Hepatic stellate cell (primary cell): Measurements from ENCODE around the gene ALOX5.
A peak's percentile ranks its signal among the peaks of the same experiment; 100 is the strongest.
"Not testable (repeated sequence)": the region's sequence is repeated elsewhere in the genome, so short reads cannot be mapped to it uniquely, and the experiment has no call there.

Experiments used
- DNase-seq: peaks from one replicate; pipeline ENCODE4 v3.0.0; 2011; ENCODE audit warnings: low spot score

ALOX5 gene

GRCh38 chr10:45470098-45471012 lies 96.3 kb downstream of the ALOX5 start:
- DNase-seq = peak; percentile 70

GRCh38 chr10:45471059-45471458 lies 97.0 kb downstream of the ALOX5 start:
- DNase-seq = no peak

- DNase-seq = no peak
Measured at GRCh38 chr10:45471531-45472310, 97.7 kb downstream of the ALOX5 start.

GRCh38 chr10:45473126-45473525 lies 99.1 kb downstream of the ALOX5 start:
- no peak for DNase-seq

- no peak for DNase-seq
Measured at GRCh38 chr10:45476559-45476958, 102.5 kb downstream of the ALOX5 start.

- DNase-seq = no peak
Measured at GRCh38 chr10:45480294-45480693, 106.3 kb downstream of the ALOX5 start.

- not testable (repeated sequence) for DNase-seq
Measured at GRCh38 chr10:45481100-45481499, 107.1 kb downstream of the ALOX5 start.

- no peak for DNase-seq
Measured at GRCh38 chr10:45483002-45483401, 109.0 kb downstream of the ALOX5 start.

GRCh38 chr10:45487735-45488134 lies 113.7 kb downstream of the ALOX5 start:
- DNase-seq = no peak

GRCh38 chr10:45488365-45488764 lies 114.3 kb downstream of the ALOX5 start:
- DNase-seq = no peak

GRCh38 chr10:45490277-45490676 lies 116.3 kb downstream of the ALOX5 start:
- no peak for DNase-seq

- DNase-seq = no peak
Measured at GRCh38 chr10:45491061-45491460, 117.0 kb downstream of the ALOX5 start.
